Liver (tissue), 3 donors: ENCODE results near the gene STYXL2.

Experiments
- EGR1 ChIP-seq, 2 donors: IDR thresholded peaks; 2 replicates each; pipeline ENCODE4 v1.6.1; 2016 to 2018; ENCODE audit warnings: antibody characterized with exemption in 2 of 2, low read depth in 2 of 2
- FOXA1 ChIP-seq: IDR thresholded peaks from 2 replicates; pipeline ENCODE4 v1.6.1; 2016; ENCODE audit warnings: antibody characterized with exemption
- GABPA ChIP-seq, 2 donors: IDR thresholded peaks in 1 of 2; conservative IDR thresholded peaks in 1 of 2; 2 replicates each; pipeline ENCODE4 v1.6.1; 2016; ENCODE audit warnings: antibody characterized with exemption in 2 of 2, mild to moderate bottlenecking in 1 of 2, moderate library complexity in 1 of 2
- HNF4G ChIP-seq: IDR thresholded peaks from 2 replicates; pipeline ENCODE4 v1.6.1; 2016; ENCODE audit warnings: antibody characterized with exemption
- JUND ChIP-seq, 2 donors: IDR thresholded peaks; 2 replicates each; pipeline ENCODE4 v1.6.1; 2016; ENCODE audit warnings: antibody characterized with exemption in 2 of 2
- NR2F2 ChIP-seq: IDR thresholded peaks from 2 replicates; pipeline ENCODE4 v1.6.1; 2016; ENCODE audit warnings: antibody characterized with exemption
- RAD21 ChIP-seq, 2 donors: IDR thresholded peaks; 2 replicates each; pipeline ENCODE4 v1.6.1; 2016; ENCODE audit warnings: antibody characterized with exemption in 2 of 2, mild to moderate bottlenecking in 2 of 2
- RXRA ChIP-seq, 2 donors: IDR thresholded peaks; 2 replicates each; pipeline ENCODE4 v1.6.1; 2017 to 2018; ENCODE audit warnings: antibody characterized with exemption in 2 of 2, mild to moderate bottlenecking in 1 of 2
- SP1 ChIP-seq: IDR thresholded peaks from 2 replicates; pipeline ENCODE4 v1.6.1; 2018; ENCODE audit warnings: antibody characterized with exemption, mild to moderate bottlenecking
- TAF1 ChIP-seq: conservative IDR thresholded peaks from 2 replicates; pipeline ENCODE4 v1.6.1; 2016; ENCODE audit warnings: antibody characterized with exemption, mild to moderate bottlenecking
- YY1 ChIP-seq: IDR thresholded peaks from 2 replicates; pipeline ENCODE4 v1.6.1; 2016; ENCODE audit warnings: antibody characterized with exemption, mild to moderate bottlenecking
- TF ChIP-seq, protein P1 (sequence below): fragments of 150-350 bp; IDR thresholded peaks from 2 replicates; pipeline ENCODE4 v1.5.1; 2017; ENCODE audit warnings: improper control_type of control experiment, low read depth, low read length; ENCODE audit not compliant: missing input control
- TF ChIP-seq, protein P2 (sequence below): IDR thresholded peaks from 2 replicates; pipeline ENCODE4 v1.6.1; 2016; ENCODE audit warnings: antibody characterized with exemption
- TF ChIP-seq, protein P3 (sequence below): IDR thresholded peaks from 2 replicates; pipeline ENCODE4 v1.6.1; 2016; ENCODE audit warnings: antibody characterized with exemption
- donor health status: healthy.
- donor health status: healthy.

DNA sequence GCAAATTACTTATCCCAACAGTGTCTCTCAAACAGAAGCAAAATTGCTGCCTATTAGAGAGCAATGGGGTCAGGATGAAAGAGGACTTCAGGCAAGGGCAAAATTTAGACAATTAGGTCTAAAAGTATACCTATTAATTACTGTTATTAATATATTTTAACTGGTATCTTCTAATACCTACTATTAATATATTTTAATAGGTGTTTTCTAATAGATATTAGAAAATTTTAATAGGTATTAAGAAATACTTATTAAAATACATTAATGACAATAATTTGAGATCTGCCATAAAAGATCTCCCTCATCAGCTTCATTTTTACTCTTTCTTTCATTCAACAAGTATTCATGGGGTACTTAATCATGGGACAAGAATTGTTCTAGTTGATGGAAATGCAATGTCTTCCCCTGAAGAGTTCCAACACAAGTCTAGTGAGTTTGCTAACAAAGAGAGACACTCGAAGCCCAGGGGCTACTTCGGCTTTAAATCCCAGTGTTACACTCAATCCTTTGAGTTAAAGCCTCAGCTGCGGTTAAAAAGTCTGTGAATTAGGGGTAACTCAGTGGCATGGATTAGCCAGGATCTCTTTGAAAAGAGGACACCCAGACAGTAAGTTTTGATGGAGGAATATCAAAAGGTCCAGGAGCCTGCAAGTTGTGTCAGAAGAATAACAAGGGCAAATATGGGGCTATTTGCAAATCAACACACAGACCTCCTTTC is 44.1 kb downstream of the STYXL2 start:
- TF ChIP-seq, protein P1, sequence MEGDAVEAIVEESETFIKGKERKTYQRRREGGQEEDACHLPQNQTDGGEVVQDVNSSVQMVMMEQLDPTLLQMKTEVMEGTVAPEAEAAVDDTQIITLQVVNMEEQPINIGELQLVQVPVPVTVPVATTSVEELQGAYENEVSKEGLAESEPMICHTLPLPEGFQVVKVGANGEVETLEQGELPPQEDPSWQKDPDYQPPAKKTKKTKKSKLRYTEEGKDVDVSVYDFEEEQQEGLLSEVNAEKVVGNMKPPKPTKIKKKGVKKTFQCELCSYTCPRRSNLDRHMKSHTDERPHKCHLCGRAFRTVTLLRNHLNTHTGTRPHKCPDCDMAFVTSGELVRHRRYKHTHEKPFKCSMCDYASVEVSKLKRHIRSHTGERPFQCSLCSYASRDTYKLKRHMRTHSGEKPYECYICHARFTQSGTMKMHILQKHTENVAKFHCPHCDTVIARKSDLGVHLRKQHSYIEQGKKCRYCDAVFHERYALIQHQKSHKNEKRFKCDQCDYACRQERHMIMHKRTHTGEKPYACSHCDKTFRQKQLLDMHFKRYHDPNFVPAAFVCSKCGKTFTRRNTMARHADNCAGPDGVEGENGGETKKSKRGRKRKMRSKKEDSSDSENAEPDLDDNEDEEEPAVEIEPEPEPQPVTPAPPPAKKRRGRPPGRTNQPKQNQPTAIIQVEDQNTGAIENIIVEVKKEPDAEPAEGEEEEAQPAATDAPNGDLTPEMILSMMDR, result no peak
- no peak for TF ChIP-seq EGR1 (IDR thresholded peaks at IDR 0.05; ENCODE audit: low read depth in 2 of 2)
- TF ChIP-seq NR2F2, result no peak
- TF ChIP-seq, protein P2, sequence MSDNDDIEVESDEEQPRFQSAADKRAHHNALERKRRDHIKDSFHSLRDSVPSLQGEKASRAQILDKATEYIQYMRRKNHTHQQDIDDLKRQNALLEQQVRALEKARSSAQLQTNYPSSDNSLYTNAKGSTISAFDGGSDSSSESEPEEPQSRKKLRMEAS, result no peak
- no peak for TF ChIP-seq RXRA (IDR thresholded peaks at IDR 0.05)
- TF ChIP-seq JUND (IDR thresholded peaks at IDR 0.05), result no peak
- TF ChIP-seq TAF1, result no peak
- TF ChIP-seq GABPA (IDR thresholded peaks at IDR 0.05 in 1 of 2, conservative IDR thresholded peaks at IDR 0.05 in 1 of 2), result no peak
- TF ChIP-seq SP1, result no peak
- TF ChIP-seq RAD21 (IDR thresholded peaks at IDR 0.05), result no peak
- TF ChIP-seq, protein P3, sequence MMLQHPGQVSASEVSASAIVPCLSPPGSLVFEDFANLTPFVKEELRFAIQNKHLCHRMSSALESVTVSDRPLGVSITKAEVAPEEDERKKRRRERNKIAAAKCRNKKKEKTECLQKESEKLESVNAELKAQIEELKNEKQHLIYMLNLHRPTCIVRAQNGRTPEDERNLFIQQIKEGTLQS, result no peak
- TF ChIP-seq FOXA1, result no peak
- TF ChIP-seq YY1, result no peak
- TF ChIP-seq HNF4G, result no peak
